Breast epithelium (tissue), 3 donors: ENCODE data around the gene SLC27A4.

Experiments used
- POLR2A ChIP-seq: fragments of 450-650 bp; IDR thresholded peaks from one replicate; pipeline ENCODE4 v1.6.1; 2016; ENCODE audit warnings: antibody characterized with exemption, mild to moderate bottlenecking, moderate library complexity
- TF ChIP-seq, protein P1 (sequence below), 3 donors: fragments of 450-650 bp; IDR thresholded peaks; one replicate each; pipeline ENCODE4 v1.5.1; 2016 to 2017; ENCODE audit warnings: antibody characterized with exemption in 3 of 3, mild to moderate bottlenecking in 3 of 3, moderate library complexity in 3 of 3

DNA sequence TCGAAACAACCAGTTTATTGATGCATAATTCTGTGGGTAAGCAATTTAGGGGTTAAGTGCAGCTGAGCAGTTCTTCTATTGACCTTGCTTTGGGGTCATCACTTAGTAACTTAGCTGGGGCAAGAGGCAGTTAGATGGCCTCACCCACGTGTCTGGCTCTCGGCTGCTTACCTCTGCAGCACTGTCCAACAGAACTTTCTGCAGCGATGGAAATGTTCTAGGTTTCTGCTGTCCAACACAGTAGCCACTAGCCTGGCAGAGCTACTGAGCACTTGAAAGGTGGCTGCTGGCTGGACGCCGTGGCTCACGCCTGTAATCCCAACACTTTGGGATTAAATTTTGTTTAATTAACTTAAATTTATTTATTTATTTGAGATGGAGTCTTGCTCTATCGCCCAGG is 17.8 kb downstream of the SLC27A4 start:
- no peak for TF ChIP-seq POLR2A
- TF ChIP-seq, protein P1, sequence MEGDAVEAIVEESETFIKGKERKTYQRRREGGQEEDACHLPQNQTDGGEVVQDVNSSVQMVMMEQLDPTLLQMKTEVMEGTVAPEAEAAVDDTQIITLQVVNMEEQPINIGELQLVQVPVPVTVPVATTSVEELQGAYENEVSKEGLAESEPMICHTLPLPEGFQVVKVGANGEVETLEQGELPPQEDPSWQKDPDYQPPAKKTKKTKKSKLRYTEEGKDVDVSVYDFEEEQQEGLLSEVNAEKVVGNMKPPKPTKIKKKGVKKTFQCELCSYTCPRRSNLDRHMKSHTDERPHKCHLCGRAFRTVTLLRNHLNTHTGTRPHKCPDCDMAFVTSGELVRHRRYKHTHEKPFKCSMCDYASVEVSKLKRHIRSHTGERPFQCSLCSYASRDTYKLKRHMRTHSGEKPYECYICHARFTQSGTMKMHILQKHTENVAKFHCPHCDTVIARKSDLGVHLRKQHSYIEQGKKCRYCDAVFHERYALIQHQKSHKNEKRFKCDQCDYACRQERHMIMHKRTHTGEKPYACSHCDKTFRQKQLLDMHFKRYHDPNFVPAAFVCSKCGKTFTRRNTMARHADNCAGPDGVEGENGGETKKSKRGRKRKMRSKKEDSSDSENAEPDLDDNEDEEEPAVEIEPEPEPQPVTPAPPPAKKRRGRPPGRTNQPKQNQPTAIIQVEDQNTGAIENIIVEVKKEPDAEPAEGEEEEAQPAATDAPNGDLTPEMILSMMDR (IDR thresholded peaks at IDR 0.05), result no peak
